Activated T-helper 1 cell treated with anti-CD3 and anti-CD28 coated beads, Interleukin-12 subunit alpha, Interleukin-12 subunit beta, Interleukin-2, Interleukin-4 antibody, amounts not matched to agents 30 ng/mL and 10 ng/mL and 1 ng/mL, durations not matched to agents 14 hours and 24 hours and 36 hours (primary cell): Measurements from ENCODE around the gene DDX24. TPM values are rescaled to one million over a fixed set of nuclear protein-coding genes. Genes with fewer than 3 reads are reported as not detected.
A peak's percentile ranks its signal among the peaks of the same experiment; 100 is the strongest.
"Not testable (repeated sequence)": the region's sequence is repeated elsewhere in the genome, so short reads cannot be mapped to it uniquely, and the experiment has no call there.

Experiments
- DNase-seq: peaks from one replicate; pipeline ENCODE4 v3.0.0; 2021; ENCODE audit warnings: low spot score
- H3K27ac Mint-ChIP-seq: one replicate; pipeline ENCODE4 v1.8.0; 2021; ENCODE audit warnings: mild to moderate bottlenecking, mixed read lengths
- H3K27me3 Mint-ChIP-seq: one replicate; pipeline ENCODE4 v1.8.0; 2022; ENCODE audit warnings: mild to moderate bottlenecking, moderate library complexity, mixed read lengths; ENCODE audit not compliant: insufficient read depth
- H3K36me3 Mint-ChIP-seq: one replicate; pipeline ENCODE4 v1.8.0; 2021; ENCODE audit warnings: low read depth, mixed read lengths
- H3K4me1 Mint-ChIP-seq: one replicate; pipeline ENCODE4 v1.8.0; 2021; ENCODE audit warnings: low read depth, mixed read lengths
- H3K4me3 Mint-ChIP-seq: one replicate; pipeline ENCODE4 v1.8.0; 2021; ENCODE audit warnings: mild to moderate bottlenecking, moderate library complexity, mixed read lengths
- H3K9me3 Mint-ChIP-seq: one replicate; pipeline ENCODE4 v1.8.0; 2021; ENCODE audit warnings: mixed read lengths
- intact Hi-C: fragments of 100-400 bp; cut with micrococcal nuclease; formaldehyde crosslinking; loops from one replicate; pipeline ENCODE4 v1.15.1; 2024
- total RNA-seq: library from RNA; stranded (reverse); gene quantifications from 2 replicates; pipeline ENCODE4 v1.2.3, GENCODE V29; 2022

DDX24 gene
- total RNA-seq, 1 donor from 2014 or later, result 271 TPM

DNA sequence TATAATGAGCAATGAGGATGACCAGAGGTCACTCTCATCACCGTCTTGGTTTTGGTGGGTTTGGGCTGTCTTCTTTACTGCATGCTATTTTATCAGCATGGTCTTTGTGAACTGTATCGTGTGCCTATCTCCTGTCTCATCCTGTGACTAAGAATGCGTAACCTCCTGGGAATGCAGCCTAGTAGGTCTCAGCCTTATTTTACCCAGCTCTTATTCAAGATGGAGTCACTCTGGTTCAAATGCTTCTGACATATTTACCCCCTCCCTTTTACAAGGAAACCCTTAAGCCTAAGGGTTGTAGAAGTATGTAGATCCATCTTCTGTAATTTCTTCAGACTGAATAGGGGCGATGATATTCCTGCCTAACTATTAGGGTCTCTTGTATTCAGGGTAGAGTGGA, 8.5 kb upstream of the DDX24 start:
- Mint-ChIP-seq H3K4me3 (no peak overlapping the region), H3K36me3 (peaks cover 1% of the 10 kb centered on the region), H3K4me1 (no peaks in the 10 kb centered on the region), H3K9me3 (no peaks in the 10 kb centered on the region), H3K27me3 (no peaks in the 10 kb centered on the region), H3K27ac (no peak overlapping the region)
- intact Hi-C loops, result loop anchor here (10.0 kb wide), 1 partner anchor 1445 kb away; the partner anchor contains the start of gene GLRX5
- DNase-seq, result no peak

DNA sequence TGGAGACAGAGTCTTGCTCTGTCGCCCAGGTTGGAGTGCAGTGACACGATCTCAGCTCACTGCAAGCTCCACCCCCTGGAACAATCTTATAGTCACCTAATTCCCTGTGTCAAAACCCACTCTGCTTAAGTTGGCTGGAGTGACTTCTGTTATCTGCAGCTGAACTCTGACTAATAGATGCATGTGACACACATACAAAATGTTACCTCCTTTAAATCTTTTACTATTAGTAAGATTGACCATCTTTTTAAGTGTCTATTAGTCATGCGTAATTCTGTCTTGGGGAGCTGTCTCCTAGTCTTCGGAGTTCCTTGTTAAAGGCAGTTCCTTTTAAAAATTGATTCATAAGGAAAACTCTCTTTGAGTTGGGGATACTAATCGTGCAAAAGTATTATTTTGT, 7.5 kb upstream of the DDX24 start:
- H3K9me3 Mint-ChIP-seq, result no peaks in the 10 kb centered on the region
- H3K4me1 Mint-ChIP-seq, result no peaks in the 10 kb centered on the region

DNA sequence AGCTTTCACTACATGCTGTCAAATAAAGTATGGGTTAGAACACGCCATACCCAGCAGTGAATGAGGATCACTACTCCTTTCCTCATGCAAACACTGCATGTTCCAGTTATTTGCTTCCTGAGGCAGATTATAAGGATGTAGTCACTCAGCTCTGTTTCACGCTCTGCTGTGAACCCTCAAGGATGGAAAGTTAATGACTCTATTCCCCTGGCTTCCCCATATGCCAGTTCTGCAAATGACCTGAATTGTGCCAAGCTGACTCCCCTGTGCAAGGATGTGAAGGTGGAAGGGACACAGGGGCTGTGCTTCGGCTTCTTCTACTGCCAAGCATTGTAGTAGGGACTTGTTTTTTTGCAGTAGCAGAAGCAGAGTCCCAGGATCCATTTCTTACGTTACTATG, 6.9 kb upstream of the DDX24 start:
- Mint-ChIP-seq H3K4me1 (peaks cover 5% of the 10 kb centered on the region), H3K27ac (no peak overlapping the region), H3K9me3 (no peaks in the 10 kb centered on the region), H3K4me3 (no peak overlapping the region), H3K36me3 (peaks cover 1% of the 10 kb centered on the region), H3K27me3 (no peaks in the 10 kb centered on the region)
- DNase-seq, result no peak
- intact Hi-C loops, result loop anchor here (10.0 kb wide), 1 partner anchor 1447 kb away; the partner anchor contains the start of gene GLRX5

More for the DNA sequence above, 7.5 kb upstream of the DDX24 start:
- H3K4me3 Mint-ChIP-seq, result no peak overlapping the region
- peaks cover 1% of the 10 kb centered on the region for H3K36me3 Mint-ChIP-seq
- no peak for DNase-seq
- H3K27ac Mint-ChIP-seq, result no peak overlapping the region
- no peaks in the 10 kb centered on the region for H3K27me3 Mint-ChIP-seq
- intact Hi-C loops, result loop anchor here (10.0 kb wide), 1 partner anchor 1446 kb away; the partner anchor contains the start of gene GLRX5

DNA sequence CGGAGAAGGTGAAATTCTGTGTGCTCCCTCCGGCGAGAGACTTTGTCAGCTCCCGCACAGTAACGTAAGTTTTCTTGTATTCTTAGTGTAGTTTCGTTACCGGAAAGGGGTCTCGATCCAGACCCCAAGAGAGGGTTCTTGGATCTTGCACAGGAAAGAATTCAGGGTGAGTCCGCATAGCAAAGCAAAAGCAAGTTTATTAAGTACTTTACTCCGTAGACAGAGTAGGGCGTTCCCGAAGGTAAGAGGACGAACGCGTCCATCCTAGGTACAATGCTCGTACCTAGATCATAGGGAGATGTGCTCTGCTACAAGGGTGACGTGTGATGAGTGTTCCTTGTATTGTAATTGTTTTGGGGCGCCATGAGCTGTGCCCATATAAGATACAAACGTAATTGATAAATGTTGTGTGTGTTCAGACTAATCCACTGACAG, 401 bp upstream of the DDX24 start:
- no peaks in the 10 kb centered on the region for H3K27me3 Mint-ChIP-seq
- H3K27ac Mint-ChIP-seq, result peak overlapping the region; percentile 95
- H3K4me3 Mint-ChIP-seq, result peak overlapping the region; percentile 100
- intact Hi-C loops, result loop anchor here (1.0 to 10.0 kb wide), 12 partner anchors 25 to 1453 kb away; partner anchors contain the start of genes BTBD7, GLRX5, IFI27L2 and OTUB2
- H3K36me3 Mint-ChIP-seq, result peaks cover 30% of the 10 kb centered on the region
- DNase-seq, result no peak
- H3K9me3 Mint-ChIP-seq, result no peaks in the 10 kb centered on the region
- peaks cover 55% of the 10 kb centered on the region for H3K4me1 Mint-ChIP-seq

DNA sequence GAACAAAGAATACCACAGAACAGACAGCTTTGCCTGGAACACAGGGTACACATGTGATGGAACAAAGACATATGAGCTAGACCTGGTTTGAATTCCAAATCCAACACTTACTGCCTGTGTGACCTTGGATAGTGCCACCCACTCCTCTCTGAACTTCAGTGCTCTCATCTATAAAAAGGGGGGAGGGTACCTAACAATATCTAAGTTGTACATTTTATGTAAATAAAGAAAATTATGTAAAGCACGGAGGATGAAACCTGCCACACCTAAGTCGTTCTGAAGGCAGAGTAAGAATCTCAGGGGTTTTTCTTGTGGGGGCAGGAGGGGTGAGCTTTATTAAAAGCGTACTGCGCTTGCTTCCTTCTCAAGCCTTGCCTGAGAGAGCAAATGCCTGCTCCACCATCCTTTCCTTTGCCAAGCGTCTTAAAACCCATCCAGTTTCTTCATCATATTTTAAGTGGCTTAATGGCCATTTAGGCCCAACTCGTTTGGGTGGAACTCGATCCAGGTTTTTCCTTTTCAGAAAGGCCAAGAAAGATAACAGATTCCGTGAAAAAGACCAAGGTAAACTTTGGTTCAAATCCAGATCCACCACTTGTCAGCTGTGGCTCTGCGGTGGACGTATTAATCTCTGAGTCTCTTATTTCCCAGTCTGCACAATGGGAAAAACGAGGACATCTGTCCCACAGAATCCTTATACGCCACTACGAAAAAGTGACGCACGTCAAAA, 946 bp downstream of the DDX24 start:
- intact Hi-C loops, result loop anchor here (2.0 to 10.0 kb wide), 5 partner anchors 101 to 1455 kb away; partner anchors contain the start of genes BTBD7 and GLRX5
- Mint-ChIP-seq H3K36me3 (peaks cover 40% of the 10 kb centered on the region), H3K27ac (peak overlapping the region; percentile 100), H3K9me3 (peaks cover 8% of the 10 kb centered on the region), H3K4me3 (peak overlapping the region; percentile 100), H3K4me1 (peaks cover 63% of the 10 kb centered on the region), H3K27me3 (no peaks in the 10 kb centered on the region)
- DNase-seq, result no peak

DNA sequence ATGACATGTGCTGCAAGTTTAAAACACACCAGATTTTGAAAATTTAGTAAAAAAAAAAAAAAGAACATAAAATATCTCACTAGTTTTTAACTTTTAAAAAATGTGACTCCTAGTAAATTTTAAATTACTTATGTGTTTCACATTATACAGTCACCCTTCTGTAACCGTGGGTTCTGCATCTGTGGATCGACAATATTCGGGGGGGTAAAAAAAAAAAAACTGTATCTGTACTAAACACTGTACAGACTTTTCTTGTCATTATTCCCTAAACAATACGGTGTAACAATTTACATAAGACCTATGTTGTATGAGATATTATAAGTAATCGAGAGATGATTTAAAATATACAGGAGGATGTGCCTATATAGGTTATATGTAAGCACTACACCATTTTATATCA, 3.2 kb downstream of the DDX24 start:
- H3K9me3 Mint-ChIP-seq, result peaks cover 19% of the 10 kb centered on the region
- no peak for DNase-seq
- H3K27ac Mint-ChIP-seq, result no peak overlapping the region
- intact Hi-C loops, result no loop called here
- peak overlapping the region; percentile 100 for H3K4me3 Mint-ChIP-seq
- no peaks in the 10 kb centered on the region for H3K27me3 Mint-ChIP-seq
- peaks cover 53% of the 10 kb centered on the region for H3K36me3 Mint-ChIP-seq
- H3K4me1 Mint-ChIP-seq, result peaks cover 58% of the 10 kb centered on the region

DNA sequence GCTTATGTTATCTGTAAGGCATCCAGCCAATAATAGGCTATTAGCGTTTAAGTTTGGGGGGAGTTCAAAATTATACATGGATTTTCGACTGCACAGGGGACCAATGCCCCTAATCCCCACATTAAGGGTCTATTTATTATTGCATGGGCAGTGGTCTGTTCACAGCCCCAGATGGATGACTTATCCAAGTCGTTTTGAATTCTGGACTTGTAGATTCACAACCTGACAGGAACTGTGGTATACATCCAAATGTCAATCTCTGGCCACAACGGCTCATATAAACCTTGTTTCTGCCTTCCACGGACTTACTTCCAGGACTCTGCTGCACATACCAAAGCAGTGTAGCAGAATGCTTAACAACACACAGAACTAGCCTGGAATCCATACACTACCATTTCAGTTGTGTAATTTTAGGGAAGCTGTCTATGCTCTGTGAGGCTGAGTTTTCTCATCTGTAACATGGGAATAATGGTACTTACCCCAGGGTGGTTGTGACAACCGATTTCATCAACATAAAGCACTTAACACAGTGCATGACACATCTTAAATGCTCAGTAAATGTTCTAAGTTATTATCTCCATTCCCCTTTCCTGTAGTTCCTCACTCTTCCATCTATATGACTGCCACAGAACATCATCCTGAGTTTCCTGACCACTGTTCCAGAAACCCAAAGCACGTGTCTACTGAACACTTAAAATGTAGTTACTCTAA, 3.7 kb downstream of the DDX24 start:
- H3K4me3 Mint-ChIP-seq, result peak overlapping the region; percentile 73
- H3K4me1 Mint-ChIP-seq, result peaks cover 53% of the 10 kb centered on the region
- intact Hi-C loops, result no loop called here

DNA sequence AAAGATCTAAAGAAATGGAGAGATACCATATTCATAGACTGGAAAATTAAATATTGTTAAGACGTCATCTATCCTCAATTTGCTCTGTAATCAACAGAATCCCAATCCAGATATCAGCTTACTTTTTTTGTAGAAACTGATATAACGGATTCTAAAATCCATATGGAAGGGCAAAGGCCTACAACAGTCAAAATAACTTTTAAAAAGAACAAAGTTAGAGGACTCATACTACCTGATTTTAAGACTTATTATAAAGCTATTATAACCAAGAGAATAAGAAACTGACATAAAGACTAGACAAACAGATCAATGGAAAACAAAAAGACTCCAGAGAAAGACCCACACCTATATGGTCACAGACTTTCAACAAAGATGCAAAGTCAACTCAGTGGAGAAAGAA, 6.0 kb downstream of the DDX24 start:
- H3K4me1 Mint-ChIP-seq, result peaks cover 46% of the 10 kb centered on the region
- peaks cover 69% of the 10 kb centered on the region for H3K36me3 Mint-ChIP-seq
- no peak overlapping the region for H3K27ac Mint-ChIP-seq
- no peak overlapping the region for H3K4me3 Mint-ChIP-seq
- H3K27me3 Mint-ChIP-seq, result no peaks in the 10 kb centered on the region
- peaks cover 38% of the 10 kb centered on the region for H3K9me3 Mint-ChIP-seq
- intact Hi-C loops, result no loop called here
- no peak for DNase-seq

More for the DNA sequence above, 3.7 kb downstream of the DDX24 start:
- H3K27ac Mint-ChIP-seq, result no peak overlapping the region
- no peak for DNase-seq
- H3K27me3 Mint-ChIP-seq, result no peaks in the 10 kb centered on the region
- peaks cover 54% of the 10 kb centered on the region for H3K36me3 Mint-ChIP-seq
- peaks cover 21% of the 10 kb centered on the region for H3K9me3 Mint-ChIP-seq

DNA sequence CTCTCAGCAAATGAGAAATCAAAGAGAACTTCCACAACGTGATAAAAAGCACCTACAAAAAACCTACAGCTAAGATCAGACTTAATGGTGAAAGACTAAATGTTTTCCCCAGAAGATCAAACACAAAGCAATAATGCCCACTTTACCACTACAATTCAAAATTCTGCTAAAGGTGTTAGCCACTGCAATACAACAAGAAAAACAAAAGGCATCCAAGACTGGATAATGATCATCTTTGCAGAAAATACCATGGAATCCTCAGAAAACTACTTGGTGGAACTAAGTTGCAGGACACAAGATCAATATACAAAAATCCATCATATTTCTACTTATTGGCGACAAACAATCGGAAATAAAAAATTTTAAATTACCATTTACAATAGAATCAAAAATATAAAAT, 6.5 kb downstream of the DDX24 start:
- H3K36me3 Mint-ChIP-seq, result peaks cover 68% of the 10 kb centered on the region
- DNase-seq, result no peak
- H3K4me1 Mint-ChIP-seq, result peaks cover 43% of the 10 kb centered on the region
- no peaks in the 10 kb centered on the region for H3K27me3 Mint-ChIP-seq
- no peak overlapping the region for H3K4me3 Mint-ChIP-seq
- intact Hi-C loops, result no loop called here
- peaks cover 41% of the 10 kb centered on the region for H3K9me3 Mint-ChIP-seq
- no peak overlapping the region for H3K27ac Mint-ChIP-seq

DNA sequence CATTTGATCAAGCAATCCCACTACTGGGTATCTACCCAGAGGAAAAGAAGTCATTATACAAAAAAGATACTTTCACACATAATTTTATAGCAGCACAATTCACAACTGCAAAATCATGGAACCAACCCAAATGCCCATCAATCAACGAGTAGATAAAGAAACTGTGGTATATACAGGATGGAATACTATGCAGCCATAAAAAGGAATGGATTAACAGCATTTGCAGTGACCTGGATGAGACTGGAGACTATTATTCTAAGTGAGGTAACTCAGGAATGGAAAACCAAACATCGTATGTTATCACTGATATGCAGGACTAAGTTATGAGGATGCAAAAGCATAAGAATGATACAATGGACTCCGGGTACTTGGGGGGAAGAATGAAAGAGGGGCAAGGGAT, 8.9 kb downstream of the DDX24 start:
- H3K4me3 Mint-ChIP-seq, intact Hi-C loops, DNase-seq, H3K27me3 Mint-ChIP-seq, H3K27ac Mint-ChIP-seq: not testable (repeated sequence)
- Mint-ChIP-seq H3K9me3 (peaks cover 65% of the 10 kb centered on the region), H3K4me1 (peaks cover 42% of the 10 kb centered on the region), H3K36me3 (peaks cover 71% of the 10 kb centered on the region)

DNA sequence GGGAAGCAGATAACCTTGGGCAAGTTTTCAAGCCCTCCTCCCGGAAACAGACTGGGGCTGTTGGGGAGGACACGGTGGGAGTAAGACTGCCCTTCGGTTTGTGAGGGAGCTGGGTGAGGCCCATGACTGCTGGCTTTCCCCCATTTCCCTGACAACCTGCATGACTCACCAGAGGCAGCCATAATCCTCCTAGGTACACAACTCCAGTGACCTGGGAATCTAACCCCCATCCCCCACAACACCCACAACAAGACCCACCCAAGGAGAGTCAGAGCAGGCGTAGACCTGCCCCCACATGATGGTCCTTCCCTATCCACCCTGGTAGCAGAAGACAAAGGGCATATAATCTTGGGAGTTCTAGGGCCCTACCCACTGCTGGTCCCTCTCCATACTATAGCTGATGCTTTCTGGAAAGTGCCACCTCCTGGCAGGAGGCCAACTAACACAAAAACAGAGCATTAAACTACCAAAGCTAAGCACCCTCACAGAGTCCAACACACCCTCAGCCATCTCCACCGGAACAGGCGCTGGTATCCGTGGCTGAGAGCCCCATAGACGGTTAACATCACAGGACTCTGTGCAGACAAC, 14.8 kb downstream of the DDX24 start:
- Mint-ChIP-seq H3K27me3 (no peaks in the 10 kb centered on the region), H3K9me3 (peaks cover 43% of the 10 kb centered on the region), H3K36me3 (peaks cover 60% of the 10 kb centered on the region), H3K4me1 (peaks cover 63% of the 10 kb centered on the region), H3K27ac (no peak overlapping the region), H3K4me3 (no peak overlapping the region)
- DNase-seq, result no peak
- intact Hi-C loops, result no loop called here

DNA sequence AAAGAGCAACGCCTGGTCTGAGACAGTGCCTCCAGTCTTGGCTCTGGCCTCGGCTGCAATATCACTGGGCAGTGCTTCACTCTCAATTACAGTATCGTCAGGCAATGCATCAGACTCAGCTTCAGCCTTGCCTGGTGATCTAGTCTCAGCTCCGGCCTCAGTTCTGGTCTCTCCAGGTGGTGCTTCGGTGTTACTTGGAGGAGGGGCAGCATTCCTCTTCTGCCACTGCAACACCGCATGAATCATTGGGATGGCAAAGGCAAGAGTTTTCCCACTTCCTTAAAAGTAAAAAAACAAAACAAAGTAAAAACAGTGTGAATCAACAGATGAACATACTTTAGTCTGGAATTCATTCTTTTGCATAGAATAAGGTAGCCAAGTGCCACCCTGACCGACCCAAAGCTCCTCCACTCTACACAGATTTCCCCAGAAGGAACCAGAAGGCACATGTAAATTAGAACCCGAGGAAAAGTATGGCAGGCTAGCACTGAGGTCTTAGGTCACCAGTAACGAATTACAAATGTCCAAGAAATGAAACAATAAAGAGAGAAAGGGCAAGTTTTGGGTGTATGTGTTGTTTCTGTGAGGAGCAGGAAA, 18.6 kb downstream of the DDX24 start:
- Mint-ChIP-seq H3K27ac (no peak overlapping the region), H3K27me3 (no peaks in the 10 kb centered on the region), H3K4me1 (peaks cover 60% of the 10 kb centered on the region), H3K36me3 (peaks cover 44% of the 10 kb centered on the region), H3K4me3 (no peak overlapping the region), H3K9me3 (peaks cover 8% of the 10 kb centered on the region)
- no peak for DNase-seq
- intact Hi-C loops, result no loop called here
